Left lobe of liver (tissue), 2 donors: Measurements from ENCODE around the gene CFAP97D1. TPM values are rescaled to one million over a fixed set of nuclear protein-coding genes. Genes with fewer than 3 reads are reported as not detected.

Experiments
- ATAC-seq: fragments of 200-7000 bp; cut with Tn5 transposase; one replicate; pipeline ENCODE4 v1.9.1; 2020; ENCODE audit warnings: mild to moderate bottlenecking, moderate library complexity
- DNase-seq: peaks from one replicate; pipeline ENCODE4 v3.0.0-alpha.2; 2020; ENCODE audit warnings: low spot score
- total RNA-seq: library from RNA; stranded (reverse); gene quantifications from one replicate; pipeline ENCODE4 v1.2.1, GENCODE V29; 2021
- donor health status: DM: no; HTN: no; CAD: no; lungs with moderate emphysema.
- donor health status: DM: no; HTN: yes; CAD: no.

Gene CFAP97D1
- total RNA-seq, 1 donor from 2014 or later: not detected

DNA sequence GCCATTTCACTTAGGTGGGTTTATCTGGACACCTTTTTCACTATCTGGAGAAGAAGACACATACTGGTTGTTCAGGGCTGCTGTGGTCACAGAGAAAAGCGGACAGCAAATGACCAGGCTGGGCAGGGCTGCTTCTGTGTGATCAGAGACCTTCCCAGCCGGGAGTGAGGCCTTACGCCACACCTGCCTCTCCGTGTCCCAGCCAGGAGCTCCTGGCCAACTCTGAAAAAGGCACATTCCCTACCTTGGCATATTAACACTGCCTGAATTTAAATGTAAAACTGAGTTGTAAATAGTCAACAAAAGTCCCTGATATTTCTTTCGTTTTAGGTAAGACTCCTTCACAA lies 12.5 kb upstream of the CFAP97D1 start:
- peak; percentile 64 for ATAC-seq
- DNase-seq: peak; percentile 69

- no peak for DNase-seq
- ATAC-seq: no peak
Measured at GRCh38 chr17:43768382-43768781, 11.9 kb upstream of the CFAP97D1 start.

DNA sequence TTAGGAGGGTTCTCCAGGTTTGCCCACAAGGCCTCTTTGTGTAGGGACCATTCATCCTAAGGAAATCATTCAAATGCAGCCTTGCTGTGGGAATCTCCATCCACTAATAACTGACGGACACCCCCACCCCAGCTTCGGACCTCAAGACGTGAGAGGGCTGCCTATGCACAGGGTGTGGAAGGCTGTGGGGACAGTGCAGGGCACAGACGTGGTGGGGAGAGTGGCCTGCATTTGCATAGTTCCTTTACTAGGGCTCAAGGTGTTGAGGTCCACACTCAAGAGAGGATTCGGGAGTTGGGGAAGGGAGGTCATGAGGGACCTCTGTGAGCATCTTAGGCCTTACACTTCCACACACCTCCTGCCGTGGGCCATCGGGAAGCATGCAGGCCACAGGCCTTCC lies 11.3 kb upstream of the CFAP97D1 start:
- ATAC-seq (no peak), DNase-seq (no peak)

DNA sequence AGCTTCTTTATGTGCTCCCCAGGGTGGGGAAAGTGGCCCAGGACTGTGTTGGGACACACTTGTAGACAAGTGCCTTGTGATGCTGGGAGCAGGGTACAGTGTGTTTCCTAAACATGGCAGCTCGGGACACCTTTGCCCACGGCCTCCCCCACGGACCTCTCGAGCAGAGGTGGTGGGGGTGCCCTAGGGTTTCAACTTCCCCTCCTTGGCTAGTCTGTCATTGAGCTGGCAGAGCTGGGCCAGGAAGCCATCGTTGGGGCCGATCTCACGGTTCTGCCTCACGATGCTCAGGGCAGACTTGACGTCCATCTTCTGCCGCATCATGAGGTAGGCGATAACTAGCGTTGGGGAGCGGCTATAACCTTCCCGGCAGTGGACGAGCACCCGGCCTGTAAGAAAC lies 10.8 kb upstream of the CFAP97D1 start:
- ATAC-seq: no peak
- DNase-seq: no peak

DNA sequence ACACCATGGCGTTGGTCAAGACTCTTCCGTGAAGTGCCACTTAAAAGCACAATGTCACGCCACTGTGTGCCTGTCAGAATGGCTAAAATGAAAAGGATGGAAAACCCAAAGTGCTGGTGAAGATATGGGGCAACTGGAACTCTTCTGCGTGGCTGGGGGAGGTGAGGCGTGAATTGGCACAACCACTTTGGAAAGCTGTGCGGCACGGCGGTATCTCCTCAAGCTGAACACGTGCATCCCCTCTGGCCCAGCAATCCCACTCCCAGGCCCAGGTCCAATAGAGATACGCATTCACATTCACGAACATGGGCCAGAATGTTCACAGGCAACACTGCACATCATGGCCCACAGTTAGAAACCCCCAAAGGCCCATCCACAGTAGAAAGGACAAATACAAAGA lies 10.4 kb upstream of the CFAP97D1 start:
- no peak for ATAC-seq
- no peak for DNase-seq

DNA sequence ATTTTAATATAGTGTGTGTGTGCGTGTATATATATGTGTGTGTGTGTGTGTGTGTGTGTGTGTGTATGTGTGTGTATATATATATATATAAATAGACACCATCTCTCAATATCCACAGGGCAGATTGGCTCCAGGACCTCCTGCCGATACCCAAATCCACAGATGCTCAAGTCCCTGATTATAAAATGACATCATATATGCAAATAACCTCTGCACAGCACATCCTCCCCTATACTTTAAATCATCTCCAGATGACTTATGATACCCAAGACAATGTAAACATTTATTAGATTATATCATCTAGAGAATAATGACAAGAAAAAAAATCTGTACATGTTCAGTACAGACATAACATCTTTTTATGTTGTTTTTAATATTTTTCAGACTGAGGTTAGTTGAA lies 9.3 kb upstream of the CFAP97D1 start:
- ATAC-seq (no peak), DNase-seq (no peak)

GRCh38 chr17:43771463-43771862 lies 8.8 kb upstream of the CFAP97D1 start:
- DNase-seq (peak; percentile 87), ATAC-seq (peak; percentile 60)

- no peak for DNase-seq
- ATAC-seq: peak; percentile 24
Measured at GRCh38 chr17:43772877-43773648, 7.2 kb upstream of the CFAP97D1 start.

- ATAC-seq (no peak), DNase-seq (no peak)
Measured at GRCh38 chr17:43774304-43775250, 5.7 kb upstream of the CFAP97D1 start.

- peak; percentile 99 for DNase-seq
- peak; percentile 90 for ATAC-seq
Measured at GRCh38 chr17:43778337-43779144, 1.7 kb upstream of the CFAP97D1 start, which contains the start of gene DUSP3. DUSP3 (minus strand) TSS chr17:43778977; CDS start chr17:43778924, 53 bp downstream.

- DNase-seq (peak; percentile 44), ATAC-seq (no peak)
Measured at GRCh38 chr17:43779145-43780125, 800 bp upstream of the CFAP97D1 start.

- no peak for ATAC-seq
Measured at GRCh38 chr17:43782913-43783680, 2.9 kb downstream of the CFAP97D1 start.

GRCh38 chr17:43784068-43784467 lies 3.8 kb downstream of the CFAP97D1 start:
- DNase-seq (no peak), ATAC-seq (no peak)

More at GRCh38 chr17:43782913-43783680, 2.9 kb downstream of the CFAP97D1 start:
- no peak for DNase-seq

DNA sequence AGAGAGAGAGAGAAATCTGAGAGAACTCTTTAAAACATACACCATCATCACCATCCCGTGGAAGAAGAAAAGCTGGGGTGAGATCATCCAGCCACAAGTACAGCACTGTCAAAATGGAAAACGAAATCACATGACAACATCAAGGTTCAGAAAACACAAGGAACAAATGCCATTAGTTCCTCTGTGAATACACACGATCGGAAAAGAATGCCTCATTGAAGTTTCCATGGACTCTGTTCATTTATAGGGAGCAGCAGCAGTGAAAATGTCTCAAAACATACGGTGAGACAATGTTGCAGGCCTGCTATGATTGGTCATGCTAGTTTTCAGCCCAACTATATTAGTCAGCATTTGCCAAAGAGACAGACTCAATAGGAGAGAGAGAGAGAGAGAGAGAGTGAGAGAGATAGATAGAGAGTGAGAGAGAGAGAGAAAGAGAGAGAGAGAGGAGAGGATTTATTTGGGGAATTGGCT lies 4.4 kb downstream of the CFAP97D1 start:
- no peak for DNase-seq
- ATAC-seq: no peak

DNA sequence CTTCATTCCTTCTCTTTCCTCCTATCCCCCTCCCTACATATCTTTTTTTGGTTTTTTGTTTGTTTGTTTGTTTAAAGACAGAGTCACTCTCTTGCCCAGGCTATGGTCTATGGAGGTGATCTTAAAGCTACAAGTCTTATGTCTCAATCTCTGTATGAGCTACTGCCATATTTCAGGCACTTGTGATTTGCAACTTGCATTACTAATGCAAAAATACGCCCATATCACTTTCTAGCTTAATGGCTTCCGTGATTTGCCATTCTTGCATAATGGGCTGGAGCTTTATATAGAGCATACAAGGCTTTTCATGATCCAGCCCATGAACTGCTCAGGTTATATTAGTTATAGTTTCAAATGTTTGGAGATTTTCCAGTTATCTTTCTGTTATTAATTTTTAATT lies 7.5 kb downstream of the CFAP97D1 start:
- DNase-seq (no peak), ATAC-seq (no peak)

DNA sequence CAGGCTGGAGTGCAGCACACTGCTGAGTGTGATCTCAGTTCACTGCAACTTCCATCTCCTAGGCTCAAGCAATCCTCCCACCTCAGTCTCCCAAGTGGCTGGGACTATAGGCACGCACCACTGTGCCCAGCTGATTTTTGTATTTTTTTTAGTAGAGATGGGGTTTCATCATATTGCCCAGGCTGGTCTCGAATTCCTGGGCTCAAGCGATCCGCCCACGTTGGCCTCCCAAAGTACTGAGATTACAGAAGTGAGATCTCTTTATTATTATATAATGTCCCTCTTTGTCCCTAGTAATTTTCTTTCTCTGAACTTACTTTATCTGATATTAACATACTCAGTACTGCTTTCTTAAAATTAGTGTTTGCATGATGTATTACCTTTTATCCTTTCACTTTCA lies 8.3 kb downstream of the CFAP97D1 start:
- no peak for DNase-seq
- no peak for ATAC-seq

DNA sequence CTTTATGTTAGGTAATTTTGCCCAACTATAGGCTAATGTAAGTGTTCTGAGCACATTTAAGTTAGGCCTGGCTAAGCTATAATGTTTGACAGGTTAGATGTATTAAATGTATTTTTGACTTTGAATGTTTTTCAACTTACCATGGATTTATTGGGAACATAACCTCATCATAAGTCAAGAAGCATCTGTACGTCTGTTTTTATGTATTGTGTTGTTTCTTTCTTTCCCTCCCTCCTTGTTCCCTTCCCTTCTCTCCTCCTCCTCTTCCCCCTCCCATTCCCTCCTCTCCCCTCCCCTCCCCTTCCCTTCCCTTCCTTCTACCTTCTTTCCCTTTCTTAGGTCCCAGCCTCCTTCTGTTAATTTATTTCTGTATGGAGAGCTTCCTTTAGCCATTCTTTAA lies 9.2 kb downstream of the CFAP97D1 start:
- ATAC-seq (no peak), DNase-seq (no peak)

- DNase-seq (no peak), ATAC-seq (peak; percentile 42)
Measured at GRCh38 chr17:43790311-43790940, 10.2 kb downstream of the CFAP97D1 start.
